T follicular helper cell (primary cell): ENCODE results near the gene CTTN.

ENCODE experiments used
- DNase-seq: peaks from one replicate; pipeline ENCODE4 v3.0.0-alpha.2; 2020; ENCODE audit warnings: low read depth

CTTN gene

DNA sequence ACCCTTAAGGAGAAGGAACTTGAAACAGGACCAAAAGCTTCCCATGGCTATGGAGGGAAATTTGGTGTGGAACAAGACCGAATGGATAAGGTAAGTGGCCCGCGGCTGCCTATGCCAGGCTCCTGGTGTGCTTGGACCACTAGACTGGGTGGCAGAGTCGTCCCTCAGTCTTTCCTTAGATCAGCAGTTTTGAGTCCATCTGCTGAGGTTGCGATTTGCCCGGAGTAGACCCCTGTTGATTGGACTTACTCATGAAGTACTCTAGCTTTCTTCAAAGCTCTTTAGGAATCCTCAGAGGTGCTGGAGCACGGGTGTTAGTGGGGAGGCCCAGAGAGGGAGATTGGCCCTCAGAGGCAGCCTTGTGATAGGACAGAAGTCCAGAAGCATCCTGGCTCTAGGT lies 11.5 kb downstream of the CTTN start:
- DNase-seq, result no peak

- no peak for DNase-seq
Observed at GRCh38 chr11:70410276-70411205, 12.2 kb downstream of the CTTN start.

DNA sequence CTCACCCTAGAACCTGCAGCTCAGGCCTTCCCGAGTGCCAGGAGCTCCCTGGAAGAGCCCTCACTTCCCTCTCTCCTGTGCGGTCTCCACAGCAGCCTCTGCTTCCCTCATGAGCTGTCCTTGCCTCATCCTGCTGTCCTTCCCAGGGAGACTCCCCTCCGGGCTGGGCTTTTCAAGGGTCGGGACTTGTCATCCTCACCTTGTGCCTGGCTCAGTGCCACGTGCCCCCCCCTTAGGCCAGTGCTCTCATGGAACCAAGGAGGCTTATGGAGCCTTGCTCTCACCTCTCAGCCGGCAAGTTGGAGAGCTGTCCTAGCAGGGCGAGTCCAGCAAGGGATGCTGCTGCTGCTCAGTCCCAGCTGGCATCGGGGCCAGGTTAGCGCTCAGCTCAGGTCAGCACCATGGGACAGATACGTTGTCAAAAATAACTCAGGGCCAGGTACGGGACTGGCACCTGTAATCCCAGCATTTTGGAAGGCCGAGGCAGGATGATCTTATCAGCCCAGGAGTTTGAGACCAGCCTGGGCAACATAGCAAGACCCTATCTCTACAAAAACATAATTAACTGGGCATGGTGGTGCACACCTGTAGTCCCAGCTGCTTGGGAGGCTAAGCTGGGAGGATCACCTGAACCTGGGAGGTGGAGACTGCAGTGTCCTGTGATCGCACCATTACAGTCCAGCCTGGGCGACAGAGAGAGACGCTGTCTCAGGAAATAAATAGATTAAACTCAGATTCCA lies 13.6 kb downstream of the CTTN start:
- DNase-seq, result no peak

DNA sequence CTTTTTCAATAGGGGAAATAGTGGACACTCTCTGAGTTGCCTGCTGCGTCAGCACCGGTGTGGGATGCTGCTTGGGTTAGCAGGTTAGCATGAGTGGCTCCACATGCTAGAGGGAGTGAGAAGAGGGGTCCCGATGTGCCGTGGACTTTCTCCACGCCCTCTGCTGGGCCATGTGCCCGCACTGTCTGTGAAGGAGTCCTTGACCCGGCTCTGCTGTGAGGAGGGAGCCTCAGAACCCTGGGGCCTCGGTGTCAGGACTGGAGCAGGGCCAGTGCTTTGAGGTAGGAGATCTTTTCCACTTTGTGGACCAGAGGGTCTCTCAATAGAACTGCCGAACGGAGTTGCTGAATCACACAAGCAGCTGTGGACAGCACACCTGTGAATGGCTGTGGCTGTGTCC lies 14.8 kb downstream of the CTTN start:
- DNase-seq, result no peak

- DNase-seq, result no peak
Observed at GRCh38 chr11:70414341-70415100, 16.2 kb downstream of the CTTN start.

- no peak for DNase-seq
Observed at GRCh38 chr11:70415191-70415590, 16.9 kb downstream of the CTTN start.

DNA sequence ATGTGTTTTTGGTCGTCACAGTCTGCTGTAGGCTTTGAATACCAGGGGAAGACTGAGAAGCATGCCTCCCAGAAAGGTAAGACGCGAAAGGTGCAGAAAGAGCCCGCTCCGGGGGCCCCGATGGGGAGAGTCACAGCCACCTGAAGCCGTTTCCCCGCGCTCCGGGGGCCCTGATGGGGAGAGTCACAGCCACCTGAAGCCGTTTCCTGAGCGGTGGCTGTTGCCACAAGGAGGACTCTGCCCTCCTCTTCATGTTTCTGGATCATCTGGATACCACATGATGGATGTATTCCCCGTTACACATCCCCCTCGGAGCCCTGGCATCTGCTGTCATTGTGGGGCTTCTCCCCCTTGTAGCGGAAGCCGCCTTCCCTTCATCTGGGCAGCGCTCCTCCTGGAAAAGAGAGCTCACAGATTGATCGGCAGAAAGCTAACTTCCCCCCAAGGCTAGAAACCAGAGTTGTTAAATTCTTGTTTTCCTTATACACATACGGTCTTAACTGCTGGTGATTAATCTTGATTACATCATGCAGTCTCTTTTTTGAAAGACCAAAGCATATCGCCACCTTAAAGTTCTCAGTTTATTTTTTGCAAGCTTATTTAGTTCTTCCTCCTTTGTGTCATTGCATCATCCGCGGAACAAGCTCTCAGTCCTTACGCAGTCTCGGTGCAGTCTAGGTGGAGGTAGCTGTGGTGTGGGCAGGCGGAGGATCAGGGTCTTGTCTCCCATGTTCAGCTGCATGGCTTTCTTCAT lies 17.5 kb downstream of the CTTN start:
- DNase-seq, result no peak

GRCh38 chr11:70416881-70417280 lies 18.6 kb downstream of the CTTN start:
- DNase-seq, result no peak

GRCh38 chr11:70418130-70418529 lies 19.8 kb downstream of the CTTN start:
- no peak for DNase-seq

GRCh38 chr11:70419307-70420007 lies 21.1 kb downstream of the CTTN start:
- no peak for DNase-seq

GRCh38 chr11:70420008-70420464 lies 21.7 kb downstream of the CTTN start:
- no peak for DNase-seq

DNA sequence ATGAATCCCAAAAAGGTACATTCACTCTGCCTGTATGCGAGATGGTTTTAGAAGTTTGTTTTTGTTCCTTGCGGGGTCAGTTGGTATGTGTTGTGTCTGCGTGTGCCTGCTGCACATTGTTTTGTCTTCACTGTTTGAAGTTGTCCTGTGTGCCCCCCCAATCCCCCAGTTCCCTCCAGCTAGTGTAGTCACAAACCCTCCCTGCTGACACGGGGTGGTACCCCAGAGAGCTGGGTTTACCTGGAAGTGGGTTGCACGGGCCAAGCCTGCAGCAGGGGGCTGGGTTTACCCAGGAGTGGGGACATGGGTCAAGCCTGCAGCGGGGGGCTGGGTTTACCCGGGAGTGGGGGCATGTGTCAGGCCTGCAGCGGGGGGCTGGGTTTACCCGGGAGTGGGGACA lies 22.2 kb downstream of the CTTN start:
- DNase-seq, result no peak

DNA sequence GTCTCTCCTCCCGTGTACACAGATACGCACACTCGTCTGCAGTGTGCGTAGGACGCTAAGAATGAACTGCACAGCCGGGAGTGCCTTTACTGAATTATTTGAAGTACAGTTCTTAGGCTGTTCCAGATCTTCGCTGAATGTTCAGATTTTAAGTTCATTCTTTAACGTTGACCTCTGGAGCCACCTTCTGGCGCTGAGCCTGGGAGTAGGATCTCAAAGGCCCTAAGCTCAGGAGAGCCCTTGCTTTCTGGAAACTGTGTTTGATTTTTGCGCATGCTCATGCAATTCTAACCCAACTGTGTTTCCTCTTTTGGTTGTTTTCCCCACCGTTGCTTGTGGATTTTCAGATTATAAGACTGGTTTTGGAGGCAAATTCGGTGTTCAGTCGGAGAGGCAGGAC lies 22.8 kb downstream of the CTTN start:
- no peak for DNase-seq

- DNase-seq, result no peak
Observed at GRCh38 chr11:70422692-70423522, 24.6 kb downstream of the CTTN start.

GRCh38 chr11:70423523-70424505 lies 25.5 kb downstream of the CTTN start:
- DNase-seq, result no peak

DNA sequence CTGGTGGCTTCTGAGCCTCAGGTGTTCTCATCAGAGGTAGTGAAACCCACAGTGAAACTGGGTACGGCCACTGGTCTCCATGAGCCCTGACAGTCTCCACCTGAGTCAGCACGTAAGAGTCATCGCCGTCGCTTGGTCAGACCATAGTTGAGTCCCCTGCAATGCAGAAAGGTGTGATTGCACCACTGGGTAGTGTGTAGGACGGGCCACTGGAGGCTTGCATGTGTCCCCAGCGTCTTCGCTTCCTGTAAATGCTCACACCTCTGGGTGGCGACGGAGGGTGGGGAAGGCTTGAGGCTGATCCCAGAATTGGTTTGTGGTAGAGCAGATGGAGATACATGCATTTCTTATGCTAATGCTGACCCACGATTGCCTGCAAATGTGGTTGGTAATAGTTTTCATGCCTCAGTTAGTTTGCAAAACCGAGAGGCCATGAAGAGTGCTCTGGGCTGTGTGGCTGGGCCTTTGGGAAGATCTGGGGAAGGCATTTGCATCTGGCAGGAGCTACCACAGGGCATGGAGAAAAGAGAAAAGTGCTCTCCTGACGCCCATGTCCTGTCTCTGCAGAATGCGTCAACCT lies 26.5 kb downstream of the CTTN start:
- no peak for DNase-seq

DNA sequence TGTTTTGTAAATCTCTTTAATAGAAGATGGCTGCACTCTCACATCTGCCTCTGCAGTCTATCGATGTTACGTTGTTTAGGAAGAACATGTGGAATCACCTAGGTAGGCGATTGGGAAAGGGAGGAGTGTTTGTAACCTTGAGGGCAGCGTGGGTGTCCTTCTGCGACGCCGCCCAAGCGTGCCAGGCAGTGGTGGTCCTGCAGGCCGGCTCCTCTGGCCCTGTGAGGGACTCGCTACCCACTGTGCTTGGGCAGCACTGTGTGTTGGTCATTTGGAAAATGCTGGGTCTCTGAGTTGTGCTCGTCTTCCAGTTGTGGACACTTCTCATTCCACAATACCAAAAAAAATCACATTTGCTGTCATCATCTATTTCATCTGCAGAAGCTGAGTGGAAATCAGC lies 29.1 kb downstream of the CTTN start:
- DNase-seq, result no peak

GRCh38 chr11:70428701-70429427 lies 30.5 kb downstream of the CTTN start:
- DNase-seq, result no peak
